HG02870 (cell line): Measurements from ENCODE around the gene PTX4.
"Not testable (repeated sequence)": the region's sequence is repeated elsewhere in the genome, so short reads cannot be mapped to it uniquely, and the experiment has no call there.

ENCODE experiments used
- ATAC-seq: cut with Tn5 transposase; IDR thresholded peaks from one replicate; pipeline ENCODE4 v1.9.1; 2021; ENCODE audit warnings: mild to moderate bottlenecking, moderate library complexity; ENCODE audit not compliant: unreplicated experiment

PTX4 gene

DNA sequence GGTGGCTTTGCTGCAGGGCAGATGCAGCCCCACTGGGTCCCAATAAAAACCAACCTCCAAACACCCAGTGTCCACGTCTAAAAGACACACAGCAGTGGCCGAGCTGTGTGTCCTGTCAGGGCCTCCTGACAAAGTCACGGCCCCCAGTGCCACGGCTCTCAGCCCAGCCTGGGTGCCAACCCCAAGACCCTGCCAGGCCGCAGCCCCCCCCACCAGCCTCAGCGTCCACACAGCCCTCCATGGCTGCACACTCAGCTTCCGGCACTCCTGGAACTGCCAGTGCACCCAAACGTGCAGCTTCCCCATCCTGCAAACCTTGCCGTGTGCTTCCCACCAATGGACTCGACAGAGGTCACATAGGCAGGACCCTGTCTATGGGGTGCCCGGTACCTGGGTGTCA lies 40.8 kb downstream of the PTX4 start:
- no peak for ATAC-seq

DNA sequence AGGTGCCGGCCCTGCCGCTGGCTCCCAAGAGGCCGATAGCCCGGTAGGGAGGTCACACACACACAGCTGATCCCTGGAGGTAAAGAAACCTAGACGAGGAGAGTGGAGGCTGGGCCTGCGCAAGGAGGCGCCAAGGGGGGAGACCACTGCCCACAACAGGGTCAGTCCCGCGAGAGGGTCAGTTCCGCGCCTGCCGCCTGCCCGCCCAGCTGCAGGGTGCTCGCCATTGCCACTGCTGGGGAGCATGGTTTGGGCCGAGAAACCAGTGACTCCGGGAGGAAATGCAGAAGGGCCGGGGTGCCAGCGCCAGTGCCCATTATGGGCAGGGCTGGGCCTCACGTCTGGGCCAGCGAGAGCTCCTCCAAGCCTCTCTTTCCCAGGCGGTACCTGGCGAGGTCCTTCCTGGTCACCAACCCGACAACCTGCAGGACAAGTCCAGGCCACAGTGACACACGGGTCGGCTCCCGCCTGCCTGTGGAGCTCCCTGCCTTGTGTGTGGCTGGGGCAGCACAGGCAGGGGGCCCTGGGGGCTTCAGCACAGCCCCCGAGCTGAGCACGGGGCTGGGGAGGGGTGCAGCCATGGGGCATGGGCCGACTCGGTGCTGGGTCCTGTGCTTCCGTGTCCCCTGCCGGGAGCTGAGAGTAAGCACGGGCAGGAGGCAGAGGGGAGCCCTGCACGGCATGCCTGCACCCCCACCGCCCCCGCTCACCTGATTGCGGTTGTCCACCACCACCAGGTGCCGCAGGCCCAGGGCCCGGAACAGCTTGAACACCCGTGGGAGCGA lies 42.3 kb downstream of the PTX4 start:
- ATAC-seq: no peak

DNA sequence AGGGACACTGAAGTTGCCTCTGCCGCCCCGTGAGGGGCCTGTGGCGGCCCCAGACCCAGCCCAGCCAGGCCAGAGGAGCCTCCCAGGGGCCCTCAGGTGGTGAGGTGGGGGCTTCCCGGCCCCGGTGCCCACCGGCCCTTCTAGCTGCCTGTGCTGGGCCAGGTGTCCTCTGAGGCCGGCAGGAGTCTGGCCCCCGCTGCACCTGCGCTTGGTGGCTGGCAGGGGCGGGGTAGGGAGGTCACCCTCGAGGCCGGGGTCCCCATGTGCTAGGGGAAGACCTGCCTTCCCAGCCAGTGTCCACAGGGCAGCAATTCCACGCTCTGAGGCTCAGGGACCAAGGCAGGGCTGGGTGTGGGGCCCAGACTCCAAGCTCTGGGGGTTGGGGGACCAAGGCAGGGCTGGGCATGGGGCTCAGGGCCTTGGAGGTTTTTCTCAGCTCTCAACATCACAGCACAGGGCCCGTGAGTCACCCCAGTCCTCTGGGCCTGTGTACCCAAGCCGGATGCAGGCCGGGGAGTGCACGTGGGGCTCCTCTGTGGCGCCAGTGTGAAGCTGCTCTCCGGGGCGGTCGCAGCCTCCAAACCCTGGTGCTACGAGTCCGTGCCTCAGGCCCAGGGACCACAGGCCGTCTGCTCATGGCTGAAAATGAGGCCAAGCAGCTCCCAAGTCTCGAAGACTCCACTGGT lies 43.1 kb downstream of the PTX4 start:
- no peak for ATAC-seq

DNA sequence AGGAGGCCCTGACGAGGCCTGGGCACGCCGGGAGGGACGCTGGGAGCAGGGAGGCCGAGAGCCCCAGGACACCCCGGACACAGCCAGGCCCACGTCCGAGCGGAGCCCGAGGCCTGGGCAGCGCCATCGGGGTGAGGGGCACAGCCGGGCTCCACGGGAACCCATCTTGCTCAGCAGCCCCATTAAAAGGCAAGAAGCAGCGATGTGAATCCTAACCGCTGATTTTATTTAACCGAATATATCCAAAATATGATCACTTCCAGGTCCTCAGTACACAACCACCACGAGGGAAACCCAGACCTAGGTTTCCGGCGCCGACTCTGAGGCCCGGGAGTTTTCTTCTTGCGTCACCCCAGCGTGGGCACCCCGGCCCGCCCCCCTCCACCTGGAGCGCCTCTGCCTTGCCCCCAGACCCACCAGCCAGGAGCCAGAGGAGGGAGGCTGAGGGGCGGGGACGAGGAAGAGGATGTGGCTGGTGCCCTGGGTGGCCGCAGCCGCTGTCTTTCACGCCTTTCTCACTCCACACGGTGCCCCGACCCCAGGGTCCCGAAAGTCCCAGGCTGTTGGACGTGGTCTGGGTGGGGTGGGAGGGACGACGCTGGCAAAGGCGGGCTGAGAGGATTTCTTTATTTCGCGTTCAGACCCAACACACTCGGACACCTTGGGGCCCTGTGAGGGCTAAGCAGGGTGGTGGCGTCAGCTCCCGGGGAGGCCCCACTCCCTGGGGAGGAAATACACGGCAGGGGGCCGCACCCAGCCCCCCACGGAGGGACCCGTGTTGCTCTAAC lies 43.8 kb downstream of the PTX4 start:
- ATAC-seq: no peak

GRCh38 chr16:1443980-1444729 lies 44.6 kb downstream of the PTX4 start, which contains the start of gene CCDC154:
CCDC154 (minus strand) TSS chr16:1444556; CDS start chr16:1444322, 234 bp downstream.
- ATAC-seq: no peak

DNA sequence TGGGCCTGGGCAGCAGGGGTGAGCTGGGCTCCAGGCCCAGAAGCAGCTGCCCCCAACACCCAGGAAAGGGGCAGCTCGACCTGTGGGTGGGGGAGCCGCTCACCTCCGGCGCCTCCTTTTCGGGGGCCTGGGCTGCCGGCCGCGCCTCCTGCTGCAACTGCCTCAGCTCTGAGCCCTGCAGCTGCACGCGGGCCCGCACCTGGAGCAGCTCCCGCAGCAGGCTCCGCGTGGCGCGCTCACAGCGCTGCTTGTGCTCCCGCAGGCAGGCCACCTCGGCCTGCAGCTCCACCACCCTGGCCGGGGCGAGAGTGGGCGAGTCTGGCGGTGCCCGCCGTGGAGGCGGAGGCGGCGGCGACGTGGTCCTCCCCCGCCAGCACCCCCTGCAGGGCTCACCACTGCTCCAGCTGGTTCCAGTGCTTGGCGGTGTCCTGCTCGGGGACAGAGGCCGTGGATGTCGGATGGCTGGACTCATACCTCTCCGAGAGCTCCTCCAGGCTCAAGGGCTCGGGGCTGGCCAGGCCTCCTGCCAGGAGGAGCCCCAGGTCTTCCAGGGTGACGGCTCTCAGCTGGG lies 45.3 kb downstream of the PTX4 start:
- ATAC-seq: no peak

- ATAC-seq: no peak
Observed at GRCh38 chr16:1442697-1443096, 46.0 kb downstream of the PTX4 start.

GRCh38 chr16:1441391-1441829 lies 47.3 kb downstream of the PTX4 start:
- ATAC-seq: no peak

DNA sequence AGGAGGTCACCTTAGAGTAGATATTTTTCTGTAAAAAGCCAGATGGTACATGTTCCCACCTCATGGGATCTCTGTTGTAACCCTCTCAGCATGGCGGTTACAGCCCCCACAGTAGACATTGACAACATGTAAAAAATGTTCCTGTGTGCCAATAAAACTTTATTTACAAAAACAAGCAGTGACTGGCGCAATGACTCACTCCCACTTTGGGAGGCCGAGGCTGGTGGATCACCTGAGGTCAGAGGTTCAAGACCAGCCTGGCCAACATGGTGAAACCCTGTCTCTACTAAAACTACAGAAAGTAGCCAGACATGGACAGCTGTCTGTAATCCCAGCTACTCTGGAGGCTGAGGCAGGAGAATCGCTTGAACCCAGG lies 49.1 kb downstream of the PTX4 start:
- ATAC-seq: not testable (repeated sequence)

- no peak for ATAC-seq
Observed at GRCh38 chr16:1439058-1439698, 49.6 kb downstream of the PTX4 start.

GRCh38 chr16:1438229-1439057 lies 50.3 kb downstream of the PTX4 start:
- no peak for ATAC-seq

DNA sequence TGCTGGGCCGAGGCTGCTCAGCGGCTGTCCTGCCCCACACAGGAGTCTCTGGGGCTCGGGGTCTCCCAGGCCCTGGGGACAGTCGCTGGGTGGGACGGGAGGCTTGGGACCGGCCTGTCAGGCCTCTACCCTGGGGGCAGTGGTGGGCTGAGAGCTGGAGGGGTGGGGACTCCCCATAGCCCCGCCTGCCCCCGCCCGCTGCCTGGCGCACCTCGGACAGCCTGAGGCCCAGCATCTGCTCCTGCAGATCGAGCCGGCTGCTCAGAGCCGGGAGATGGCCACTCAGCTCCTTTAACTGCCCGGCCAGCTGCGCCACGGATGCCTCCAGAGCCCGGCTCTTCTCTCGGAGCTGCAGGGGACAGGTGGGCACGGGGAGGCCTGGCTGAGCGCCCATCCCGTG lies 51.1 kb downstream of the PTX4 start:
- no peak for ATAC-seq

- ATAC-seq: no peak
Observed at GRCh38 chr16:1436731-1437355, 51.9 kb downstream of the PTX4 start.

GRCh38 chr16:1435921-1436697 lies 52.6 kb downstream of the PTX4 start:
- ATAC-seq: no peak
